Measurements from ENCODE around the gene SARM1. TPM values are rescaled to one million over a fixed set of nuclear protein-coding genes. Genes with fewer than 3 reads are reported as not detected.

The SARM1 gene
- total and polyA plus RNA-seq, 2 of the 8 experiments (the other 6 are each of a cell fraction or from before 2014, with no cell fraction given) = 5.8 to 9.2 TPM

GRCh38 chr17:28399808-28400207 is 28.3 kb downstream of the SARM1 start (continued):
- no peak for TF ChIP-seq CTCF (IDR thresholded peaks at IDR 0.05; ENCODE audit: control extremely low read depth in 1 of 3, insufficient read depth in 1 of 3, low read depth in 1 of 3, low read length in 3 of 3)
- TF ChIP-seq GTF2F1 (IDR thresholded peaks at IDR 0.05; ENCODE audit: borderline replicate concordance, low read depth, low read length) = no peak
- no peak for TF ChIP-seq BCL11A (IDR thresholded peaks at IDR 0.05; ENCODE audit: low read depth in 2 of 2, low read length in 2 of 2)
- TF ChIP-seq CHD7 (IDR thresholded peaks at IDR 0.05; ENCODE audit: insufficient replicate concordance, low read length) = no peak
- no peak for TF ChIP-seq RAD21 (IDR thresholded peaks at IDR 0.05 in 1 of 2, conservative IDR thresholded peaks at IDR 0.05 in 1 of 2; ENCODE audit: low read depth in 2 of 2, low read length in 2 of 2)
- TF ChIP-seq SP4 (IDR thresholded peaks at IDR 0.05; ENCODE audit: low read length) = no peak
- no peak for TF ChIP-seq RXRA (IDR thresholded peaks at IDR 0.05; ENCODE audit: insufficient read depth, low read depth, low read length)
- TF ChIP-seq TAF7 (optimal IDR thresholded peaks at IDR 0.05; ENCODE audit: borderline replicate concordance, low read depth, low read length) = no peak

All from H1 (cell line).